Transverse colon (tissue), 4 donors: ENCODE data around the gene DMRT1.

Experiments used
- EP300 ChIP-seq: sonication (generic); formaldehyde crosslinking; IDR thresholded peaks from one replicate; pipeline ENCODE4 v1.6.1; 2017; ENCODE audit warnings: antibody characterized with exemption, low read depth
- POLR2A ChIP-seq: fragments of 450-650 bp; IDR thresholded peaks from one replicate; pipeline ENCODE4 v1.6.1; 2016; ENCODE audit warnings: antibody characterized with exemption, mild to moderate bottlenecking, moderate library complexity
- POLR2AphosphoS5 ChIP-seq, 3 donors: sonication (generic); formaldehyde crosslinking; IDR thresholded peaks; one replicate each; pipeline ENCODE4 v1.6.1; 2016; ENCODE audit warnings: antibody characterized with exemption in 3 of 3
- TF ChIP-seq, protein P1 (sequence below), 5 experiments: fragments of 200-600 bp in 3 of 5; fragments of 450-650 bp in 2 of 5; sonication (generic) in 3 of 5; IDR thresholded peaks; 1 replicate in 2 of 5; 2 replicates in 3 of 5; pipeline ENCODE4 v1.5.1; 2016 to 2017; ENCODE audit warnings: antibody characterized with exemption in 5 of 5, inconsistent platforms in 3 of 5, mild to moderate bottlenecking in 2 of 5, moderate library complexity in 1 of 5

DNA sequence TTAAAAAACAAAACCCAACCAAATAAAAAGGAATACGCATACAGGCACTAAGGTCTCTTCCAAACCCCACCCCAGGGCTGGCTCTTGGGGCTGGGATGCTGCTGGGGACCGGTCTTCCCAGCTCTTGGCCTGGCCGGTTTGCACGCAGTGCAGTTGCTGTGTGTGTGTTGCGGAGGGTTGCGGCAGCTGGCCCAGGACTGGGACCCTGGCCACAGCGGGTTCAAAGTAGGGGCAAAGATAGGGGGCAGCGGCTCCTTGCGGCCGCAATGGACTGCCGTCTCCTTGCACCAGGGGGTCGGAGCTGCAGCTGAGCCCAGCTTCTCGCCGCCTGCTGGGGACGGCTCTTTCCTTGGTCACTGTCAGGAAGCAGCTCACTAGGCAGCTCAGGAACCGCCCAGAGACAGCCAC, 140.0 kb downstream of the DMRT1 start:
- TF ChIP-seq EP300 (no peak), POLR2AphosphoS5 (IDR thresholded peaks at IDR 0.05) (no peak), POLR2A (no peak)
- TF ChIP-seq, protein P1, sequence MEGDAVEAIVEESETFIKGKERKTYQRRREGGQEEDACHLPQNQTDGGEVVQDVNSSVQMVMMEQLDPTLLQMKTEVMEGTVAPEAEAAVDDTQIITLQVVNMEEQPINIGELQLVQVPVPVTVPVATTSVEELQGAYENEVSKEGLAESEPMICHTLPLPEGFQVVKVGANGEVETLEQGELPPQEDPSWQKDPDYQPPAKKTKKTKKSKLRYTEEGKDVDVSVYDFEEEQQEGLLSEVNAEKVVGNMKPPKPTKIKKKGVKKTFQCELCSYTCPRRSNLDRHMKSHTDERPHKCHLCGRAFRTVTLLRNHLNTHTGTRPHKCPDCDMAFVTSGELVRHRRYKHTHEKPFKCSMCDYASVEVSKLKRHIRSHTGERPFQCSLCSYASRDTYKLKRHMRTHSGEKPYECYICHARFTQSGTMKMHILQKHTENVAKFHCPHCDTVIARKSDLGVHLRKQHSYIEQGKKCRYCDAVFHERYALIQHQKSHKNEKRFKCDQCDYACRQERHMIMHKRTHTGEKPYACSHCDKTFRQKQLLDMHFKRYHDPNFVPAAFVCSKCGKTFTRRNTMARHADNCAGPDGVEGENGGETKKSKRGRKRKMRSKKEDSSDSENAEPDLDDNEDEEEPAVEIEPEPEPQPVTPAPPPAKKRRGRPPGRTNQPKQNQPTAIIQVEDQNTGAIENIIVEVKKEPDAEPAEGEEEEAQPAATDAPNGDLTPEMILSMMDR (IDR thresholded peaks at IDR 0.05): no peak
